SK-N-SH treated with all-trans-retinoic acid at 6 μM for 48 hours (cell line): Measurements from ENCODE around the gene RABGAP1L.

Source experiments
- ARNTL ChIP-seq: fragments of 450-650 bp; formaldehyde crosslinking; IDR thresholded peaks from 2 replicates; pipeline ENCODE4 v1.5.0; 2020; ENCODE audit warnings: low read depth, mild to moderate bottlenecking, moderate library complexity, borderline replicate concordance
- ZC3H10 ChIP-seq: fragments of 250-450 bp; sonication (Bioruptor Pico); IDR thresholded peaks from 2 replicates; pipeline ENCODE4 v1.5.1; 2021; ENCODE audit warnings: mild to moderate bottlenecking, moderate library complexity
- ZNF565 ChIP-seq: fragments of 450-650 bp; formaldehyde crosslinking; conservative IDR thresholded peaks from 2 replicates; pipeline ENCODE4 v1.5.0; 2020; ENCODE audit warnings: low read depth, mild to moderate bottlenecking, moderate library complexity
- ZNF70 ChIP-seq: fragments of 450-650 bp; formaldehyde crosslinking; IDR thresholded peaks from 2 replicates; pipeline ENCODE4 v1.5.0; 2020; ENCODE audit warnings: mild to moderate bottlenecking, moderate library complexity

DNA sequence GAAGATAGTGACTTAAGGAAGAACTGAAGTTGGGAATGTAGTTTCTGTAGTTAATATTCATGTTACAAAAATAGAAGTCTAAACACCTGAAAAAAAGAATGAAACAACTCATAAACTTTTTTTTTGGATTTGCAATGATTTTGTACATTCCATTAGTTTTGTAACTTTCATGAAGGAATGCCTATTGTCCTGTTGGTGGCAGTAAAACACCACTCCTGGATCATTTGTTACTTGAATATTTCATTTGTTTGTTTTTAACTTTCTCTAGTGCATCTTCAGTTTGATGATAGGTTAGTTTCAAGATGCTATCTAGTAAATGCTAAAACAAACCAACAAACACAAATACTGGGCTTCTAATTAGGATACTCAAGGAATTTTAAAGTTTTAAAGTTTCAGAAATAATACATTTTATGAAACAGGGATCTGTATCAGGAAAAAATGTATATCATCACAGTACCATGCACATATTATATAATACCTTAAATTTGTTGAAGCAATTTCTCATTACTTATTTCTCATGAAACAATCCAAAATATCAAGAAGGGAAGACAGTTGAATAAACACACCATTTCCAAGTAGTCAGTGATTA lies 610.7 kb downstream of the RABGAP1L start:
- TF ChIP-seq ARNTL (CRISPR knock-in tag) (no peak), ZNF565 (CRISPR knock-in tag) (no peak), ZNF70 (CRISPR knock-in tag) (no peak), ZC3H10 (CRISPR knock-in tag) (0 out of 2 replicates have a peak, but pooled peaks have one; percentile 29)
